ENCODE data around the gene TBC1D9B.
A peak's percentile ranks its signal among the peaks of the same experiment; 100 is the strongest.

Gene TBC1D9B

GRCh38 chr5:179865491-179866240 lies 42.0 kb downstream of the TBC1D9B start:
- peaks cover 36% of the 10 kb centered on the region for H3K36me3 ChIP-seq (ENCODE audit: control insufficient read depth, insufficient read depth, low read length)
- H3K9me3 ChIP-seq (ENCODE audit: control insufficient read depth, insufficient read depth, low read length) = no peaks in the 10 kb centered on the region
- no peak overlapping the region for H3K4me3 ChIP-seq (ENCODE audit: low read depth, low read length)
- H3K27me3 ChIP-seq (ENCODE audit: control insufficient read depth, insufficient read depth, low read length) = no peaks in the 10 kb centered on the region
- no peaks in the 10 kb centered on the region for H3K4me1 ChIP-seq (ENCODE audit: control insufficient read depth, insufficient read depth, low read length)
- H3K9ac ChIP-seq (ENCODE audit: low read depth, low read length) = no peak overlapping the region

GRCh38 chr5:179864686-179865085 lies 43.0 kb downstream of the TBC1D9B start:
- H3K9ac ChIP-seq (ENCODE audit: low read depth, low read length) = no peak overlapping the region
- H3K36me3 ChIP-seq (ENCODE audit: control insufficient read depth, insufficient read depth, low read length) = peaks cover 29% of the 10 kb centered on the region
- no peaks in the 10 kb centered on the region for H3K27me3 ChIP-seq (ENCODE audit: control insufficient read depth, insufficient read depth, low read length)
- H3K9me3 ChIP-seq (ENCODE audit: control insufficient read depth, insufficient read depth, low read length) = no peaks in the 10 kb centered on the region
- H3K4me3 ChIP-seq (ENCODE audit: low read depth, low read length) = no peak overlapping the region
- H3K4me1 ChIP-seq (ENCODE audit: control insufficient read depth, insufficient read depth, low read length) = no peaks in the 10 kb centered on the region

GRCh38 chr5:179863449-179864085 lies 44.1 kb downstream of the TBC1D9B start:
- Histone ChIP-seq H3K9ac (ENCODE audit: low read depth, low read length) (no peak overlapping the region), H3K36me3 (ENCODE audit: control insufficient read depth, insufficient read depth, low read length) (peaks cover 23% of the 10 kb centered on the region), H3K9me3 (ENCODE audit: control insufficient read depth, insufficient read depth, low read length) (no peaks in the 10 kb centered on the region), H3K4me1 (ENCODE audit: control insufficient read depth, insufficient read depth, low read length) (no peaks in the 10 kb centered on the region), H3K27me3 (ENCODE audit: control insufficient read depth, insufficient read depth, low read length) (no peaks in the 10 kb centered on the region), H3K4me3 (ENCODE audit: low read depth, low read length) (no peak overlapping the region)

- H3K9me3 ChIP-seq (ENCODE audit: control insufficient read depth, insufficient read depth, low read length) = no peaks in the 10 kb centered on the region
- peaks cover 22% of the 10 kb centered on the region for H3K36me3 ChIP-seq (ENCODE audit: control insufficient read depth, insufficient read depth, low read length)
- no peaks in the 10 kb centered on the region for H3K27me3 ChIP-seq (ENCODE audit: control insufficient read depth, insufficient read depth, low read length)
- no peak overlapping the region for H3K4me3 ChIP-seq (ENCODE audit: low read depth, low read length)
- H3K4me1 ChIP-seq (ENCODE audit: control insufficient read depth, insufficient read depth, low read length) = no peaks in the 10 kb centered on the region
- H3K9ac ChIP-seq (ENCODE audit: low read depth, low read length) = no peak overlapping the region
Observed at GRCh38 chr5:179862891-179863290, 44.8 kb downstream of the TBC1D9B start.

- Histone ChIP-seq H3K9me3 (ENCODE audit: control insufficient read depth, insufficient read depth, low read length) (no peaks in the 10 kb centered on the region), H3K9ac (ENCODE audit: low read depth, low read length) (no peak overlapping the region), H3K4me1 (ENCODE audit: control insufficient read depth, insufficient read depth, low read length) (no peaks in the 10 kb centered on the region), H3K27me3 (ENCODE audit: control insufficient read depth, insufficient read depth, low read length) (no peaks in the 10 kb centered on the region), H3K4me3 (ENCODE audit: low read depth, low read length) (no peak overlapping the region), H3K36me3 (ENCODE audit: control insufficient read depth, insufficient read depth, low read length) (peaks cover 22% of the 10 kb centered on the region)
Observed at GRCh38 chr5:179862296-179862695, 45.4 kb downstream of the TBC1D9B start.

GRCh38 chr5:179860301-179860700 lies 47.4 kb downstream of the TBC1D9B start:
- Histone ChIP-seq H3K9me3 (ENCODE audit: control insufficient read depth, insufficient read depth, low read length) (no peaks in the 10 kb centered on the region), H3K4me1 (ENCODE audit: control insufficient read depth, insufficient read depth, low read length) (no peaks in the 10 kb centered on the region), H3K9ac (ENCODE audit: low read depth, low read length) (no peak overlapping the region), H3K36me3 (ENCODE audit: control insufficient read depth, insufficient read depth, low read length) (peaks cover 17% of the 10 kb centered on the region), H3K27me3 (ENCODE audit: control insufficient read depth, insufficient read depth, low read length) (no peaks in the 10 kb centered on the region), H3K4me3 (ENCODE audit: low read depth, low read length) (no peak overlapping the region)

GRCh38 chr5:179858586-179859427 lies 48.9 kb downstream of the TBC1D9B start, which contains the start of gene MRNIP:
TSS of gene MRNIP (minus strand) at chr5:179858817. CDS start at chr5:179858796, 21 bp downstream.
- Histone ChIP-seq H3K9ac (ENCODE audit: low read depth, low read length) (peak within 1 kb of the TSS; percentile 85), H3K9me3 (ENCODE audit: control insufficient read depth, insufficient read depth, low read length) (no peaks in the 10 kb centered on the region), H3K4me1 (ENCODE audit: control insufficient read depth, insufficient read depth, low read length) (no peaks in the 10 kb centered on the region), H3K27me3 (ENCODE audit: control insufficient read depth, insufficient read depth, low read length) (no peaks in the 10 kb centered on the region), H3K4me3 (ENCODE audit: low read depth, low read length) (peak within 1 kb of the TSS; percentile 85), H3K36me3 (ENCODE audit: control insufficient read depth, insufficient read depth, low read length) (peaks cover 10% of the 10 kb centered on the region)

- Histone ChIP-seq H3K9me3 (ENCODE audit: control insufficient read depth, insufficient read depth, low read length) (no peaks in the 10 kb centered on the region), H3K9ac (ENCODE audit: low read depth, low read length) (peak overlapping the region; percentile 37), H3K4me1 (ENCODE audit: control insufficient read depth, insufficient read depth, low read length) (no peaks in the 10 kb centered on the region), H3K4me3 (ENCODE audit: low read depth, low read length) (peak overlapping the region; percentile 85), H3K27me3 (ENCODE audit: control insufficient read depth, insufficient read depth, low read length) (no peaks in the 10 kb centered on the region), H3K36me3 (ENCODE audit: control insufficient read depth, insufficient read depth, low read length) (peaks cover 5% of the 10 kb centered on the region)
Observed at GRCh38 chr5:179858241-179858585, 49.5 kb downstream of the TBC1D9B start.

GRCh38 chr5:179854356-179854755 lies 53.3 kb downstream of the TBC1D9B start:
- Histone ChIP-seq H3K4me1 (ENCODE audit: control insufficient read depth, insufficient read depth, low read length) (no peaks in the 10 kb centered on the region), H3K9me3 (ENCODE audit: control insufficient read depth, insufficient read depth, low read length) (no peaks in the 10 kb centered on the region), H3K9ac (ENCODE audit: low read depth, low read length) (no peak overlapping the region), H3K36me3 (ENCODE audit: control insufficient read depth, insufficient read depth, low read length) (peaks cover 27% of the 10 kb centered on the region), H3K4me3 (ENCODE audit: low read depth, low read length) (no peak overlapping the region), H3K27me3 (ENCODE audit: control insufficient read depth, insufficient read depth, low read length) (no peaks in the 10 kb centered on the region)

- H3K9ac ChIP-seq (ENCODE audit: low read depth, low read length) = no peak overlapping the region
- peaks cover 38% of the 10 kb centered on the region for H3K36me3 ChIP-seq (ENCODE audit: control insufficient read depth, insufficient read depth, low read length)
- no peaks in the 10 kb centered on the region for H3K27me3 ChIP-seq (ENCODE audit: control insufficient read depth, insufficient read depth, low read length)
- no peaks in the 10 kb centered on the region for H3K9me3 ChIP-seq (ENCODE audit: control insufficient read depth, insufficient read depth, low read length)
- no peaks in the 10 kb centered on the region for H3K4me1 ChIP-seq (ENCODE audit: control insufficient read depth, insufficient read depth, low read length)
- H3K4me3 ChIP-seq (ENCODE audit: low read depth, low read length) = no peak overlapping the region
Observed at GRCh38 chr5:179852993-179853547, 54.6 kb downstream of the TBC1D9B start.

GRCh38 chr5:179841621-179842020 lies 66.1 kb downstream of the TBC1D9B start:
- Histone ChIP-seq H3K9ac (ENCODE audit: low read depth, low read length) (no peak overlapping the region), H3K27me3 (ENCODE audit: control insufficient read depth, insufficient read depth, low read length) (no peaks in the 10 kb centered on the region), H3K9me3 (ENCODE audit: control insufficient read depth, insufficient read depth, low read length) (no peaks in the 10 kb centered on the region), H3K4me3 (ENCODE audit: low read depth, low read length) (no peak overlapping the region), H3K4me1 (ENCODE audit: control insufficient read depth, insufficient read depth, low read length) (no peaks in the 10 kb centered on the region), H3K36me3 (ENCODE audit: control insufficient read depth, insufficient read depth, low read length) (peaks cover 38% of the 10 kb centered on the region)
